Middle frontal gyrus (tissue), 1 donor: ENCODE results near the gene BAIAP2.

Source experiments
- DNase-seq: peaks from one replicate; pipeline ENCODE4 v3.0.0-alpha.2; 2015; ENCODE audit warnings: low spot score; ENCODE audit errors: extremely low spot score

Gene BAIAP2

GRCh38 chr17:81050645-81051625 lies 16.0 kb downstream of the BAIAP2 start:
- no peak for DNase-seq

- DNase-seq: no peak
Measured at GRCh38 chr17:81052199-81052997, 17.4 kb downstream of the BAIAP2 start.

GRCh38 chr17:81053041-81053970 lies 18.4 kb downstream of the BAIAP2 start:
- peak; percentile 39 for DNase-seq

- DNase-seq: no peak
Measured at GRCh38 chr17:81054308-81054707, 19.4 kb downstream of the BAIAP2 start.

GRCh38 chr17:81054881-81055370 lies 20.0 kb downstream of the BAIAP2 start:
- no peak for DNase-seq

- no peak for DNase-seq
Measured at GRCh38 chr17:81056312-81056711, 21.4 kb downstream of the BAIAP2 start.

- DNase-seq: no peak
Measured at GRCh38 chr17:81057079-81057730, 22.3 kb downstream of the BAIAP2 start.

GRCh38 chr17:81057777-81058176 lies 22.8 kb downstream of the BAIAP2 start:
- no peak for DNase-seq

- DNase-seq: no peak
Measured at GRCh38 chr17:81058263-81058871, 23.4 kb downstream of the BAIAP2 start.

- DNase-seq: no peak
Measured at GRCh38 chr17:81059026-81059425, 24.1 kb downstream of the BAIAP2 start.

- DNase-seq: no peak
Measured at GRCh38 chr17:81060416-81060815, 25.5 kb downstream of the BAIAP2 start.

- DNase-seq: no peak
Measured at GRCh38 chr17:81061027-81061735, 26.2 kb downstream of the BAIAP2 start.

- no peak for DNase-seq
Measured at GRCh38 chr17:81062014-81062780, 27.2 kb downstream of the BAIAP2 start.

- DNase-seq: no peak
Measured at GRCh38 chr17:81063106-81064093, 28.4 kb downstream of the BAIAP2 start.

GRCh38 chr17:81064678-81065475 lies 29.9 kb downstream of the BAIAP2 start:
- no peak for DNase-seq

GRCh38 chr17:81065500-81065899 lies 30.5 kb downstream of the BAIAP2 start:
- DNase-seq: no peak

- no peak for DNase-seq
Measured at GRCh38 chr17:81066072-81066471, 31.1 kb downstream of the BAIAP2 start.
